Stimulated activated CD8-positive, alpha-beta memory T cell treated with anti-CD3 and anti-CD28 coated beads, Interleukin-2, amount 100 ng/mL, for 48 hours (primary cell): Measurements from ENCODE around the gene UBASH3A.

Experiments used
- DNase-seq, 2 donors: peaks; one replicate each; pipeline ENCODE4 v3.0.0-alpha.2; 2020; ENCODE audit warnings: low read depth in 2 of 2

Gene UBASH3A, protein sequence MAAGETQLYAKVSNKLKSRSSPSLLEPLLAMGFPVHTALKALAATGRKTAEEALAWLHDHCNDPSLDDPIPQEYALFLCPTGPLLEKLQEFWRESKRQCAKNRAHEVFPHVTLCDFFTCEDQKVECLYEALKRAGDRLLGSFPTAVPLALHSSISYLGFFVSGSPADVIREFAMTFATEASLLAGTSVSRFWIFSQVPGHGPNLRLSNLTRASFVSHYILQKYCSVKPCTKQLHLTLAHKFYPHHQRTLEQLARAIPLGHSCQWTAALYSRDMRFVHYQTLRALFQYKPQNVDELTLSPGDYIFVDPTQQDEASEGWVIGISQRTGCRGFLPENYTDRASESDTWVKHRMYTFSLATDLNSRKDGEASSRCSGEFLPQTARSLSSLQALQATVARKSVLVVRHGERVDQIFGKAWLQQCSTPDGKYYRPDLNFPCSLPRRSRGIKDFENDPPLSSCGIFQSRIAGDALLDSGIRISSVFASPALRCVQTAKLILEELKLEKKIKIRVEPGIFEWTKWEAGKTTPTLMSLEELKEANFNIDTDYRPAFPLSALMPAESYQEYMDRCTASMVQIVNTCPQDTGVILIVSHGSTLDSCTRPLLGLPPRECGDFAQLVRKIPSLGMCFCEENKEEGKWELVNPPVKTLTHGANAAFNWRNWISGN

DNA sequence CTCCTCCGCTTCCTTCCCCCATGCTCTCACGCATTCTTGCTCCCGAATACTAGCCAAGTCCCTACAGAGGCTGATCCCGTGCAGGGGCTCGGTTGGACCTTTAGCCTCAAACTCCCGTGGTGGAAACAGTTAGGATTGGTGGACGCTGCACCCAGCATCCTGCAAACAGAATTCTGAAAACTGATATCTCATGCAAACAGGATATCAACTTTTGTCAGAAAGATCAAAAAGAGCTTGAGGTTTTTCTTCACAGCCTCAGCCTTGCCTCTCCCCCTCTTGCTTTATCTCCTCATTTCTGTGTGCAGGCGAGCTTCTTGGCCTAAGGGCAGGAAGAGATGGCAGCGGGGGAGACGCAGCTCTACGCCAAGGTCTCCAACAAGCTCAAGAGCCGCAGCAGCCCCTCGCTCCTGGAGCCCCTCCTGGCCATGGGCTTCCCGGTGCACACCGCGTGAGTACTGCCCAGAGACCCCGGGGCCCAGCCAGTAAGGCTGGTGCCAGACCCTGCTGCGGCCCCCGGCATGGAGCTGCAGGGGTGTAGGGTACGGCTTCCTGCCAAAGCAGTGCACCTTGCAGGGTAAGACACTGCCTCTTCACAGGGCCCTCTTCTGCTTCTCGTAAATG, at the start of gene UBASH3A:
Gene UBASH3A, plus strand, starts transcription at position 292 of the 621 bp plus-strand sequence. Its CDS starts 44 bp downstream, at position 336.
- DNase-seq = no peak

DNA sequence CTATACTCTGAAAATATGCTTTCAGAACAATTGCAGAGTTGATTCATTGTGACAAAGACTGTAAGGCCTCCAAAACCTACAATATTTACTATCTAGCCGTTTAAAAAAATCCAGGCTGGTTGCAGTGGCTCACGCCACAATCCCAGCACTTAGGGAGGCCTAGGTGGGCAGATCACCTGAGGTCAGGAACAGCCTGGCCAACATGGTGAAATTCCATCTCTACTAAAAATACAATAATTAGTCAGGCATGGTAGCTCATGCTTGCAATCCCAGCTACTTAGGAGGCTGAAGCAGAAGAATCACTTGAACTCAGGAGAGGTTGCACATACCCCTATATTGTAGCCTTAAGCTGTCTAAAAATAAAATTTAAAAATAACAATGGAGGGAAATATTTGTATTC, 47.7 kb upstream of the UBASH3A start:
- DNase-seq = no peak

DNA sequence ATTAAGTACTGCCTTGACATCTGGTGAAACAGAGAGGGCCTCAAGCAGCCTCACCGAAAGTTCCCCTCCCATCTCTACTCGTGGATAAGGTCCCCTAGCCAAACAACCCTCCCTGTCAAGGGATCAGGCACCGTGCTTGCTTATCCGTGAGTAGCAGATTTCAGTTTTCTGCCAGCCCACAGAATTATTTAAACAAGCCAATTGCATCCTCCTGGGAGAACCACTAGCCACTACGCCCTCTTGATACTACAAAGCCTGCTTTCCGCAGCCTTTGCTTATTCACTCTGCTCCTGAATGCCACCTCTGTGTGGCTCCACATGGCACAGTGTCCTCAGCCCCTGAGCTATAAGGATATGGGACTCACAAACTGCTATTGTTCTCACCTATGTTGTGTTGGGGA, 47.1 kb upstream of the UBASH3A start:
- DNase-seq = no peak

DNA sequence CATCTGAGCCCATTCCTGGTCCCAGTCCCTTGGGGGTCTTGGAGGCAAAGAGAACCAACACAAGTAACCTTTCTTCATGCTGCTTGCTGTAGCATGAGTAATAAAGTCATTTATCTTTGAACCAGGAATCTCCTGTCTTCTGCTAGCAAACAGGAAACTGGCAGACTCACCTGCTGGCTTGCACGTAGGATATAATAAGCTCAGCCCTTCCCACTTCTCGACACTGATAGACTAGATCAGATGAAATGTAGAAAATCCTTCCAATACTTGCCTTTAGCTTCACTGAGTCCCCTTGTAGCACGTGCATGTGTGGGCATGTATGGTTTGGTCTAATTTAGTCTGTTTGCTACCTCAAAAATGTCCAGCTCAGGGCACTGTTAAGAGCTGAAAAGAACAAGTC, 46.4 kb upstream of the UBASH3A start:
- no peak for DNase-seq

DNA sequence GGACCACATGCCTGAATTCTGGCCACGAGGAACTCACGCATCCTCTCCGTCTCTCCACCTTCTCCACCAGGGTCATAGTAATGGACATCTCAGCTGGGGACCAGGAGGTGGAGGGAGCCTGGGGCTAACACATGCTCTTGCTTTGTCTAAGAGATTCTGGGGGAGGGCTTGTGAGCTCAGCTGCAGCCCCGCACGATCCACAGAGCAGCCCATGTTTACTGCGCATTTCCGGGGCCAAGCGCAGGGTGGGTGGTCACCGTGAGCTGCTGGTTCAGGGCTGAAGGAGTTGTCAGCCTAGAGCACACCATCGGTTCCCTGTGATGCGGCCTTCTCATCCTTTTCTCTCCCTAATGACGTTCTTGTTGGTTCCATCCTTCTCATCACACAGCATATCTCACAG, 45.4 kb upstream of the UBASH3A start:
- no peak for DNase-seq

DNA sequence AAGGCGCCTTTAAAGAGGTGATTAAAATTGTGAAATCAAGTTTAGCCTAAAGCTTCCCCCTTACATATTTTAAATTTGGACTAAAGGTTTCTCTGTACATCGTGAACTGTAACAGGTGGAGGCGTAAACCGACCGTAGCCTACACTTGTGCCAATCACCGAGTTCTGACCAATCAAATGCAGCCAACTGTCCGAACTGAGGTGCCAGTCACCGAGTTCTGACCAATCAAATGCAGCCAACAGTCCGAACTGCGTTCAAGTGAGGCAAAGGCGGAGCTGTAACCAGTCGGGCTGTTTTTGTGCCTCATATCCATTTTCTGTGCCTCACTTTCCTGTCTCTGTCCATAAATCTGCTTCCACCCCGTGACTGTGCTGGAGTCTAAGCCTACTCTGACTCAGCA, 44.8 kb upstream of the UBASH3A start:
- no peak for DNase-seq

DNA sequence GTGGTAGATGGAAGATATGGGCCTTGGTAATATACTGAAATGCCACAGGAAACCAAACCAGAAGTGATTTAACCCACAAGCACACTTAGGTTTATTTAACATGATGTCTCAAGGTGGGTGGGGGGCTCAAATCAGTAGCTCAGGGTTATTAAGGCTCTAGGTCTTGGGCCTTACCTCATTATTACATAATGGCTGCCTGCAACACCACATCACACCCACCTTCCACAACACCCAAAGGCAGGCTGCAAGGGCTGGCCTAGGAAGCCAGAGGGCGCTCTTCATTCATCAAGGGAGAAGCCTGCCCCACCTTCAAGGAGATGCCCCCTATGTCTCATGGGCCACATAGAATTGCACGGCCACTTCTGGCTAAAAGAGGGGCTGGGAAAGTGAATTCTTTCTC, 43.4 kb upstream of the UBASH3A start:
- DNase-seq = peak in 1 of 2 donors; percentile 28

DNA sequence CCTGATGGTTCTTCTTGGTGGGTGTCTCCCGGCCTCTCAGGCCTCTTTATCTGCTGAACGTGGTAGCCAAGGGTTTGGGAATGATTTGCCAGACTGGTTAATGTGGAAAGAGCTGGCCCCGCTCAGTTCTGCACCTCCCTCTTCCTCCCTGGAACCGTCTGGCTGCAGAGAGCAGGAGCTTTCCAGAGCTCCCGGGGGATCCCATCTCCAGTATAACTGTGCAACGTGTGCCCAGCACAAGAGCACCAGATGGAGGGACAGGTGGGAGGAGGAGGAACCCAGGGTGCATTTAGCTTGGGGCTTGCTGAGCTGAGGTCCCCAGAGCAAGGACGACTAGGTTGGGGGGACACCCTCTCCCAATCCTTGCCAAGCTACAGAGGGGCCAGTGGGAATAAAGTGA, 42.4 kb upstream of the UBASH3A start:
- DNase-seq = no peak

DNA sequence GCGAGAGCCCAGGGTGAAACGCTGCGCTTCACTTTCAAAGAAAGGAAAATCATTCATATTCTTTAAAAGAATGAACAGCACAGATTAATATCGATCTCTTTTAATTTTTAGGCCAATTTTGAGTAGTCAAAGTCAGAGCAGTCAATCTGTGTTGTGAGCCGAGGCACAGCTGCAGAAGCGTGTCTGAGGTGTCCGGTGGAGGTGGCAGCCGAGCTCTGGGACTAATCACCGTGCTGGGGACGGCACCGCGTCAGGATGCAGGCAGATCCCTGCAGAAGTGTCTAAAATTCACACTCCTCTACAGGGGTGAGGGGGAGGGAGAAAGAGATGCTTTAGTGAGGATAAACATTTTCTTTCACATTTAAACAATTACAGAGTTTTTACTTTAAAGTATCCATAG, 41.5 kb upstream of the UBASH3A start:
- DNase-seq = no peak

DNA sequence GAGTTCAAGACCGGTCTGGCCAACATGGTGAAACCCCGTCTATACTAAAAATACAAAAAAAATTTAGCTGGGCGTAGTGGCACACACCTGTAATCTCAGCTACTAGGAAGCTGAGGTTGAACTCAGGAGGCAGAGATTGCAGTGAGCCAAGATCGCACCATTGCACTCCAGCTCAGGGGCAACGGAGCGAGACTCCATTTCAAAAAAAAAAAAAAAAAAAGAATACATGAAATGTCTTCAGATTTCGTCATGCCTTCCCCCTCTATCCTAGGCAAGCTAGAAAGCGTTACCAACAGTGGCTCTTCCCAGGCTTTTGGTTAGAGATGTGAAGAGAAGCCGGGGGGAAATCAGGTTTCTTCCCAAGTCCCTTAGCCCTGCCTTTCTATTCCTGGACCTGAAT, 41.0 kb upstream of the UBASH3A start:
- no peak for DNase-seq

DNA sequence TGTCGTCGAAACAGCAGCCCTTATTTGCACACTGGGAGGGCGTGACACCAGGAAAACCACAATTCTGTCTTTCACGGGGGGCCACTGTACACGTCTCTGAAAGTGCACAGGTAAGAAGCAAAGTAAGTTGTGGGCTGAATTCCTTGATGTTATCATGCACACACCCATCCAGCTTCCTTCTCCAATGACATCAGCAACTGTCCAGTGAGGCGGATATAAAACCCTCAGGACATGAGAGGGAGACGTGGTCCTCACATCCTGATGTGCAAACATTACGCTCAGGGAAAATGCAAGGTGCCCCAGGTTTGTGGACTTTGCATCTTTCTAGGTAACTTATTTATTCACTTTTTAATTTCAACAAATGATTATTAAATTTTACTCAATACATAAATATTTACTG, 40.4 kb upstream of the UBASH3A start:
- no peak for DNase-seq

DNA sequence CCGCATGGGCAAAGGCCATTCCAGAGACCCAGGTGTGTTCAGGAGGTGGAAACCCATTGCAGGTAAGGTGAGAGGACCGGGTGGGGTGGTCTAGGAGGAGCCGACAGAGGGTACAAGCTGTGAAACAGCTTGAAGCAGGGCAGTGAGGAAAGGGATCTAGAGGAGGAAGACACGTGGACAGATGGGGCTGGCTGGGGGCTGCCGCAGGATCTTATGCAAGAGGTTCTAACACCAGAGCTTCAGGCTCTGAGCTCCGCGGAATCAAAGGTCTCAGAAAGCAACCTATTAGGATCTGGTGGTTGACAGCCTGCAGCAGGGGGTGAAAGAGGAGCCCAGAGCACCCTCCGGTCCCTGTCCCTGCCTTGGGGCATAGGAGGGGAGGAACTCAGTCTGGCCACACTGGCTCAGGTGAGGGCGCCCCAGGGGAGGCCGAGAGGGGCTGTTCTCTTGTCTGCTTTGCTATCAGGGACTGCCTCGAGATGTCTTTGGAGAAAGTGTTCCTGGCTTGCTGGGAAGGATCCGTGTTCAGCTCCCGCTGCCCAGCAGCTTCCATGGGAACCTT, 39.3 kb upstream of the UBASH3A start:
- no peak for DNase-seq

DNA sequence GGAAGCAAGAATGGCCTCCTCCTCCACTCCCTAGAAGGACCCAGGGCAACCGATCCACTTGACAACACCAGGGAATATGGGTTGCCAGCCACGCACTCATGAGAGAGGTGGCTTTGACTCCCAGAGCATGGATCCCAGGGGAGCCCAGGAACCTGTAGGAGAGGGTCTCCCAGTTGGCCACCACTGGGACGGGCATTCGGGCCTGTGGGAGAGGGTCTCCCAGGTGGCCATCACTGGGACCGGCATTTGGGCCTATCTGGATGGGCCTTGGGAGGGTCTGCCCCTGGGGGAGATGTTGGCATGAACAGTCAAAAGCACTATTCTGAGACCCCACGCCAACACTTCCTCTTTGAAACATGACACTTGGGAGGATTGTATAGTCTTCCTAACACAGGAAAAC, 37.9 kb upstream of the UBASH3A start:
- no peak for DNase-seq

DNA sequence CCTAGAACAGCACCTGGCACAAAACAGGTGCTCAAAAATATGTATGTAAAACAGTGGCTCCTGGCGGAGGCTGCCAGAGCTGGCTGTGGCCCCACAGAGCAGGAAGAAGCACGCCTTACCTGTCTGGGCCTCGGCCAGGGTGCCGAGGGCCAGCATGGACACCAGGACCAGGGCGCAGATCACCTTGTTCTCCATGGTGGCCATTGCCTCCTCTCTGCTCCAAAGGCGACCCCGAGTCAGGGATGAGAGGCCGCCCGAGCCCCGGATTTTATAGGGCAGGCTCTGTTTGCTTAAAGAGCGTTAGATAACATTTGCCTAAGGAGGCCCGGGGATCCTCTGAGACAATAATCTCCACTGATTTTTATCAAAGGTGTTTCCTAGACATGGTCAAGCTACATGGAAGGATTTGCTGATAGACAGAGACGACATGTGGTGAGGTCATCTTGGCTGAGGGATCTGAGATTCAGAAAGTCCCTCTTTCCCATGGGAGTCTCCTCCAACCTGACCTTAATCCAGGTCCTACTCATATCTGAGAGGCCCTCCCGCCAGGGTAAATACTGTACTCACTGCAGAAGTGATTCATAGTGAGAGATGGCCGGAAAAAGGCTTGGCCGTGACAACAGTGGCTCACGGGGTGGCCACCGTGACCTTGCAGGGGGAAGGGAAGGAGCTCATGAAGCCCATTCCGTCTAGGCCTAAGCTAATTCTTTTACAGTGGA, 37.3 kb upstream of the UBASH3A start, which contains the start of gene TFF1:
Gene TFF1, minus strand, starts transcription at position 244 of the 719 bp plus-strand sequence. Its CDS starts 40 bp downstream, at position 204.
- no peak for DNase-seq

DNA sequence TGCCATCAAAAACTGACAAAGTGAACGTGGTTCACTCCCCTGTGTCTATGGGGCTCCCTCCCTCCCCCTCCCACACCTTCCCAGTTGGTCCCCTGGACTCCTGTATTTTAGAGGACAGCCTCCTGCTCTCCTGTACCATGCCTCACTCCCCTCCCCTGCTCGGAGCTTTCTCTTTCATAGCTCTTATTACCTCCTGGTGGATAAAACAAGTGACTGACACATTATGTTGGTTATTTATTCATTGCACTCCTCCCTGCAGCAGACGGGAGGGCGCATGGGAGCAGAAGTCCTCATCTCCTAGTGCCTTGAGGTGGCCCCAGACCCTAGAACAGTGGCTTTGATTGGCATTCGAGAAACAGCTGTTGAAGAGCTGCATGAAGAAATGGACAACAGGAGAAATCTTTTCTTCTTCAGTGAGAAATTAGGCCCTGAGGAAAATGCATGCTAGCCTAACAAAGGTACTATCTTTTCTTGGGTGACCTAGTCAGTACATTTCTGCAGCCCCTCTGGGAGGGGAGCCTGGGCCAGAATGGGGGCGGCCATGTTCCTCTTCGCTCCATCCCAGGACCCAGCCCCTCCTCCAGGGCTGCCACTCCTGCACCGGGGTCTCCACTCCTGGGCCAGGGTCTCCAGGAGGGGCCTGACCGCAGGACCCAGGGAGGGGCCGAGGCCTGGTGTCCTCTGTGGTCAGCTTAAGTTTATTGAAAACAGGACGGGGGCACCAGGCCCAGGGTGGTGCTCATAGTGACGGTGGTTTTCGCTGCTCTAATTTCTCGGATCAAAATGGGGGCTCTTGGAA, 36.1 kb upstream of the UBASH3A start:
- no peak for DNase-seq

DNA sequence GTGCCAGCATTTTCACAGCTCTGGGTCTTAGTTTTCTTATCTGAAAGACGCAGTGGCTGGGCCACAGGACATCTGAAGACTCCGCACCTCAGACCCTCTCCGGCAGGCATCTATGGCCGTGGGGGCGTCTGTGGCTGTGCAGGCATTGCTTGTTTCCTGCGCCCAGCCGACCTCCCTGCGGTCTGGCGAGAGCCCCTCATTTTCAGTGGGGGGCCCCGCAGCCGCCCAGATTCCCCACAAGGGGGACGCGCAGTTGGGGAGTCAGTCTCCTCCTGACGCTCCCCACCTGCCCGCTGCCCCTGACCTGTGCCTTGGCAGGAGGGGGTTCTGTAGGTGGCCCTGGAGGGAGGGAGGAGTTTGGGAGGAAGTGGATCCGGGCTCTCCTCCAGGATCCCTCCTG, 33.9 kb upstream of the UBASH3A start:
- DNase-seq = no peak

DNA sequence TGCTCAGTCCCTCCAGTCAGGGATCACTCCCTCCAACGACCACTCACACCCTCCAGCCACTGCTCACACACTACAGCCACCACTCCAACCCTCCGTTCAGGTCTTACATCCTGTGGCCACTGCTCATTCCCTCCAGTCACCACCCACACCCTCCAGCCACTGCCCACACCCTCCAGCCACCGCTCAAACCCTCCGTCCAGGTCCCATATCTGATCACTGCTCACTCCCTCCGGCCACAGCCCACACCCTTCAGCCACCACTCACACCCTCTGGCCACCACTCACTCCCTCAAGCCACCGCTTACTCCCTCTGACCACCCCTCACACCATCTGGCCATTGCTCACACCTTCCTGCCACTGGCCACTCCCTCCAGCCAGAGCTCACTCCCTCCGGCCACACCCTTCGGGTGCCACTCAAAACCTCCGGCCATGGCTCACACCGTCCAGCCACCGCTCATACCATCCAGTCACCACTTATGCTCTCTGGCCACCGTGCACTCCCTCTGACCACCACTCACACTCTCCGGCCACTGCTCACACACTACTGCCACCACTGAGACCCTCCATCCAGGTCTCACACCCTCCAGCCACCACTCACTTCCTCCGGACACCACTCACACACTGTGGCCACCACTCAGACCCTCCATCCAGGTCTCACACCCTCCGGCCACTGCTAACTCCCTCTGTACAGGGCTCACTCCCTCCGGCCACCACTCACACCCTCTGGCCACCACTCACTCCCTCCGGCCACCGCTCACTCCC, 32.6 kb upstream of the UBASH3A start:
- no peak for DNase-seq

DNA sequence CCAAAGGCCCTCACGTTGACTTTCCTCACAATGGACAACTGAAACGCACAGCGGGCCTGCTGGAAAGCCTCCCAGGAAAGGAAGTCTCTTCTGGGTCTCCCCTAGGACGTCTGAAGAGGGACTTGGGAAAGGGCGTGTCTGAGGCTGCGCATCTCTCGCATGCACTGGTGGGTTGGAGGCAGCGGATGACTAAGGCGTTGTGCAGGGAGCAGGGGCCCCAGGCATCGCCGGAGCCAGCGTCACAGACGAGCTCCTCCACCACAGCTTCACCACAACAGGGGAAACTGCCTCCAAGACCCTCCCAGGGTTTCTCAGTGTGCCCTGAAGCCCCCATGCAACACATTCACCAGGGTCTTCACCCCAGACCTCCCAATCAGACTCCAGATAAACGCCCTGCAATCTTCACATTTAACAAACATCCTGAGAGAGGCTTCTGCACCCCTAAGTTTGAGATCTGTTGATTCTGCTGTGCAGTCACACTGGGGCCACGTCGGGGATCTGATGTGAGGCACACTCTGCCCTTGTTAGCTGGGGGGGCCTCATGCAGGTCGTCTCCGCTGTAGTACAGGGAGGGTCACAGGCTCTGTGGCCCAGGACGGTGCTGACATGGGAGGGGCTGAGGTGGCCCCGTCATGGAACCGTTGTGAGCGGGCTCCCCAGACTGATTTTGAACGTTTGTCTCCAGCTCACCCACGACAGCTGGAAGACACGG, 30.4 kb upstream of the UBASH3A start:
- DNase-seq = peak; percentile 37 to 47

DNA sequence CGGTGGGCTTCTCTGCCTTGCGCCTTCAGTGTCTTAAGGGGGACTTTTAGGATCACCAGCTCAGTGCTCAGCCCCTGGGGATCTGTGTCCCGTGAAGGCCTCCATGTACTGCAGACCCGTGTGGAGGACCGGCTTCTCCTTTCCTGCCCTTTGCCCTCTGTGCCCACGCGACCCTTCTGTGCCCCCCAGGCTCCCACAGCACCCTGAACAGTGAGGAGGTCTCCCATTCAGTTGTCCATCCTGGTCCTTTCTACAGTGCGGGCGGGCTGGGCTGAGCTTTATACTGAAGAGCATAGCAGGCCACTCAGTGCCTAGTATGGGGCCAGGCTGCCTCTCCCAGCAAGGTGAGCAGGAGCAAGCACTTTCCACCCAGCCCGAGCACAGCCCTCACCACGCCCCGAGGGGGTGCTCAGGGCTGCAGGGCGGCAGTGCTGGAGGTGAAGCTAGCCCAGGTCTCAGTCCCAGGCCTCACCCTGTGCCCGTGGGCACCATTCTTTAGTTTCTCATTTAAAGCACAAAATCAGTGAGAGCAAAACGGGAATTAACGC, 29.7 kb upstream of the UBASH3A start:
- no peak for DNase-seq
